ENCODE data around the gene NDOR1.
A peak's percentile ranks its signal among the peaks of the same experiment; 100 is the strongest.

Gene NDOR1

GRCh38 chr9:137221506-137222111 lies 16.1 kb downstream of the NDOR1 start:
- DNase-seq, result no peak

- no peak for DNase-seq
These were observed 16.9 kb downstream of the NDOR1 start, which contains the start of gene RNF208 for GRCh38 chr9:137222190-137223077. RNF208 (minus strand) TSS chr9:137222240; CDS start chr9:137221212, 1,028 bp downstream.

- peak; percentile 96 to 98 (median 98) for DNase-seq
These were observed 17.8 kb downstream of the NDOR1 start for GRCh38 chr9:137223078-137223970.

GRCh38 chr9:137224830-137225694 lies 19.6 kb downstream of the NDOR1 start, which contains the start of gene CYSRT1:
CYSRT1 (plus strand) TSS chr9:137225174; CDS start chr9:137225622, 448 bp downstream.
- no peak for DNase-seq

- DNase-seq, result no peak
These were observed 20.3 kb downstream of the NDOR1 start for GRCh38 chr9:137225699-137226331.

GRCh38 chr9:137226338-137227053 lies 21.0 kb downstream of the NDOR1 start:
- no peak for DNase-seq

GRCh38 chr9:137227054-137227852 lies 21.8 kb downstream of the NDOR1 start, which contains the start of gene RNF224:
RNF224 (plus strand) TSS chr9:137227502; CDS start chr9:137228336, 834 bp downstream.
- DNase-seq, result peak; percentile 60 to 67 (median 64)

GRCh38 chr9:137227853-137228505 lies 22.5 kb downstream of the NDOR1 start:
- no peak for DNase-seq

GRCh38 chr9:137228506-137228967 lies 23.0 kb downstream of the NDOR1 start:
- DNase-seq, result no peak

- DNase-seq, result no peak
These were observed 23.7 kb downstream of the NDOR1 start for GRCh38 chr9:137228968-137229896.

- DNase-seq, result no peak
These were observed 24.6 kb downstream of the NDOR1 start for GRCh38 chr9:137229903-137230704.

- DNase-seq, result no peak
These were observed 25.3 kb downstream of the NDOR1 start, which contains the start of gene SLC34A3 for GRCh38 chr9:137230705-137231371. SLC34A3 (plus strand) TSS chr9:137230901; CDS start chr9:137231703, 802 bp downstream.

GRCh38 chr9:137231372-137232039 lies 26.0 kb downstream of the NDOR1 start:
- no peak for DNase-seq

- DNase-seq, result no peak
These were observed 26.6 kb downstream of the NDOR1 start for GRCh38 chr9:137232101-137232500.

- no peak for DNase-seq
These were observed 27.0 kb downstream of the NDOR1 start for GRCh38 chr9:137232510-137232909.

All from activated CD4-positive, CD25-positive, alpha-beta regulatory T cell (primary cell).